Measurements from ENCODE around the gene ABCA7.
"Not testable (repeated sequence)": the region's sequence is repeated elsewhere in the genome, so short reads cannot be mapped to it uniquely, and the experiment has no call there.

The ABCA7 gene

GRCh38 chr19:1104311-1105007 is 64.6 kb downstream of the ABCA7 start:
- in situ Hi-C loops (cut with HindIII; ENCODE audit: low sequenced_read_pairs), result no loop called here

DNA sequence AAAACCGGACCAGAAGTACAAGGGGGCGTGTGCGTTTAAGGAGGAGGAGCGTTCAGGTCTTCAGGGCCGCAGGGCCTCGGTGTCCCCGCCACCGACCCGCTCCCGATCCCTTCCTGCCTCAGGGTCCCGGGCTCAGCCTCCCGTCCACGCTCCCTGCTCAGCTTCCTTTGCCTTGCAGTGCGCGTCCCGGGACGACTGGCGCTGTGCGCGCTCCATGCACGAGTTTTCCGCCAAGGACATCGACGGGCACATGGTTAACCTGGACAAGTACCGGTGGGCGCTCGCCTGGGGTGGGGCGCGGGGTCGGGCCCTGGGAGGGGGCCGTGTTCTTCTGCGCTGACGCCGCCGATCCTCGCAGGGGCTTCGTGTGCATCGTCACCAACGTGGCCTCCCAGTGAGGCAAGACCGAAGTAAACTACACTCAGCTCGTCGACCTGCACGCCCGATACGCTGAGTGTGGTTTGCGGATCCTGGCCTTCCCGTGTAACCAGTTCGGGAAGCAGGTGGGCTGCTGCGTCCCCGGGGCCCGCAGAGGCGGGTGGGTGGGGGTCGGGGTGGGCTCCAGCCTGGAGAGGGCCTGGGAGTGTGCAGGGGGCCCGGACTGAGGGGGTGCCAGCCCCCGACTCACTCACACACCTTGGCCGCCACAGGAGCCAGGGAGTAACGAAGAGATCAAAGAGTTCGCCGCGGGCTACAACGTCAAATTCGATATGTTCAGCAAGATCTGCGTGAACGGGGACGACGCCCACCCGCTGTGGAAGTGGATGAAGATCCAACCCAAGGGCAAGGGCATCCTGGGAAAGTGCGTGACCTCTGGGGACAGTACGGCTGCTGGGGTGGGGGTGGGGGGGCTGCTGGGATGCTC is 65.3 kb downstream of the ABCA7 start:
- in situ Hi-C loops (cut with HindIII; ENCODE audit: low sequenced_read_pairs), result no loop called here

DNA sequence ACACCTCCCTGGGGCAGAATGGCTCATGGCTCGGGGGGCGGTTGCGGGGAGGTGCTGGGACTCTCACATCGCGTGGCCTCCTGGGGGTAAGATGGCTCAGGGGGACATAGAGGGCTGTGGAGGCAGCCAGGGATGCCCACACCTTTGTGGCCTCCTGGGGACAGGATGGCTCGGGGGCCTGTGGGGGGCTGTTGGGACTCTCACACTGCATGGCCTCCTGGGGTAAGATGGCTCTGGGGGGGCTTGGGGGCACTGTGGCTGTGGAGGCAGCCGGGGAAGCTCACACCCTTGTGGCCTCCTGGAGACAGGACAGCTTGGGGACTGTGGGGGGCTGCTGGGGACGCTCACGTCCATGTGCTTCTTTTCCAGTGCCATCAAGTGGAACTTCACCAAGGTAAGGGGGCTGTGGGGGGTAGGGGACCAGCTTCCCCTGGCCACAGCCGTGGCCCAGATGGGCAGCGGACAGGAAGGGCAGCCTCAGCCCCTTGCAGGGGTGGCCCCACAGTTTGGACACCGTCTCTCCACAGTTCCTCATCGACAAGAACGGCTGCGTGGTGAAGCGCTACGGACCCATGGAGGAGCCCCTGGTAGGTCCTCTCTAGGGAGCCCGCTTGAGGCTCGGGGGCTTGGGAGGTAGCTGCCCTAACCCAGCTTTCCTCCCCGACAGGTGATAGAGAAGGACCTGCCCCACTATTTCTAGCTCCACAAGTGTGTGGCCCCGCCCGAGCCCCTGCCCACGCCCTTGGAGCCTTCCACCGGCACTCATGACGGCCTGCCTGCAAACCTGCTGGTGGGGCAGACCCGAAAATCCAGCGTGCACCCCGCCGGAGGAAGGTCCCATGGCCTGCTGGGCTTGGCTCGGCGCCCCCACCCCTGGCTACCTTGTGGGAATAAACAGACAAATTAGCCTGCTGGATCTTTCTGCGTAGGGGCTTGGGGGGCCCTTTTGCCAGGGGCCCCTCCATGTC is 66.2 kb downstream of the ABCA7 start:
- in situ Hi-C loops (cut with HindIII; ENCODE audit: low sequenced_read_pairs), result no loop called here

DNA sequence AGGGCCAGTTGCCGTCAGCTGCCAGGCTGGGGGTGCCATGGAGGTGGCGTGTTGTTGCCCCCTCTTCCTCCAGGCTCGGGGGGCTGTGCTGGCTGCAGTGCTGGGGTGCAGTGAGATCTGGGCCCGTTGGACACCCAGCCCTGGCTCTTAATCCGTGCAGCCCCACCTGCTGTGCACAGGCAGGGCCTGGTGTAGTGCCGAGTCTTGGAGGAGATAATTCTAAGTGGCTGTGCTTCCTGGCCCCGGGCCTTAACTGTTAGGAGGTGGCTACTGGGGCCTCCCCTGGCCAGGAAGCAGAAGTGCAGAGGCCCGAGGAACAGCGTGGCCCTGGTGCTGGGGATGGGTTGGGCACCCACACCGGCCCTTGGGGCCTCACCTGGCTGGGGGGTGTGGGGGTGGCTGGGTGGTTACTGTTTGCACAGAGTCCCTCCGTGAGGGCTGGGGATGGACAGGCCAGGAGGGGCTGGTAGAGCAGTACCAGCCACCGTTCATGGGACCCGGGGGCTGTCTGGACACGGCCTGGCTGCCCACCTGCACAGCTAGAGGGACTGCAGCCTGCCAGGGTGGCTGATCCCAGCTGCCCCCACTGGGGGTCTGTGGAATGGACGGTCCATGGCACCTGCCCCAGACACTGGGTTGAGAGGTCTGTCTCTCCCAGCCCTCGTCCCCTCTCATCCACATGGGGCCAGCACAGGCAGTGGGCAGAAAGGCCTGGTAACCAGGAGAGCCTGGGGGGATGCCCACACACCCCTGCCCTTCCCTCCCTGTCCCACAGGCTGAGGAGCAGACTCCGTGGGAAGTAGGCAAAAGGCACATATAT is 67.1 kb downstream of the ABCA7 start:
- in situ Hi-C loops (cut with HindIII; ENCODE audit: low sequenced_read_pairs), result no loop called here

DNA sequence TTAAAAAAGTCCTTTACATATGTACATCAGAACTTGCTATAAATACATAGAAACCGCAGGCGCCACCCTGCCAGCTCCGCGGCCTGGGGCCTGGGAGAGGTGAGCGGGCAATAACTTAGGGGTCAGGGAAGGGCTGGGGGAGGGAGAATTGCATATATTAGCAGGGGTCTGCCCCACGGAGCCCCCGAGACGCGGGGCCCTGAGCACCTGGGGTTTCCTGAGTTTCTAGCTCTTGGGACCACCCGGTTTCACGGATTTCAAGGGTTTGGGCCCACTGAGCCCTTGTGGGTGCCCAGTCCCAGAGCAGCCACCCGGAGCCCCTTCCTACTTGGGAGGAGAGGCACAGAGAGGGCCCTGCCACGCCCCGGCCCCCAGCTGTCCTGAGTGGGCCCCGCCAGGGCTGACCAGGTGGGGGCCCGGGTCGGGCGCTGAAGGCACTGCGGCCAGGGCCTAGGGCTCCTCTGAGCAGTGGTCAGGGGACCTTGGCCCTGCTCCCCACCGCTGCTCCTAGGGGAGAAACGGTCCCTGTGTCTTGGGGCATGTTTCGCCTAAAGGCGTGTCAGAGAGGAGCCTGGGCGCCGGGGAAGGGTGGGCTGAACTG is 67.9 kb downstream of the ABCA7 start:
- in situ Hi-C loops (cut with HindIII; ENCODE audit: low sequenced_read_pairs), result no loop called here

DNA sequence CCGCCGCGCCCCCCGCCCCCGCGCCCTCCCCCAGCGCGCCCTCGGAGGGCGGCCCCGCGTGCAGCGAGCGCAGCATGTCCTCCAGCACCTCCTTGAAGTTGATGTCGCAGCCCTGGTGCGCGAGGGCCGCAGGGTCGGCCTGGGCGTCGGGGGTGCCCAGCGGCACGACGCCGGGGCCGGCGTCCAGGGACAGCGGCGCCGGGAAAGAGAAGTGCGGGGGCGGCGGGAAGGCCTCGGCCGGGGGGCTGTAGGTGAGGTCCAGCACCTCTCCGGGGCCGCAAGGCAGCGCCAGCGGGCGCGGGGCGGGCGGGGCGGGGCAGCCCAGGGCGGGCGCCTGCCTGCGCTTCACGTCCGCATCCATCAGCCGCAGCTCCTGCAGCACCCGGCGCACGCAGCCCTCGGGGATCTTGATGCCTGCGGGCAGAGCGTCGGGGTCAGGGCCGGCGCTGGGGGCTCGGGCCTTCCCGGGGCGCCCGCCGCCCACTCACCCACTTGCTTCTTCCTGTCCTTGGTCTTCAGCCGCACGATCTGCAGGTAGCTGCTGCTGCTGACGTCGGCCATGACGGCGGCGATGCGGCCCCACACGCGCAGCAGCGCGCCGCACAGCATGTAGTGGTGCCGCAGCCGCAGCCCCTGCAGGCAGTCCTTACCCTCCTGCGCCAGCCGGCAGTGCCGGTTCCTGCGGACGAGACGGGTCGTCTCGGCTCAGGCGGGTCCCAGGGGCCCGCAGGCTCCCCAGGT is 68.6 kb downstream of the ABCA7 start:
- in situ Hi-C loops (cut with HindIII; ENCODE audit: low sequenced_read_pairs), result no loop called here

DNA sequence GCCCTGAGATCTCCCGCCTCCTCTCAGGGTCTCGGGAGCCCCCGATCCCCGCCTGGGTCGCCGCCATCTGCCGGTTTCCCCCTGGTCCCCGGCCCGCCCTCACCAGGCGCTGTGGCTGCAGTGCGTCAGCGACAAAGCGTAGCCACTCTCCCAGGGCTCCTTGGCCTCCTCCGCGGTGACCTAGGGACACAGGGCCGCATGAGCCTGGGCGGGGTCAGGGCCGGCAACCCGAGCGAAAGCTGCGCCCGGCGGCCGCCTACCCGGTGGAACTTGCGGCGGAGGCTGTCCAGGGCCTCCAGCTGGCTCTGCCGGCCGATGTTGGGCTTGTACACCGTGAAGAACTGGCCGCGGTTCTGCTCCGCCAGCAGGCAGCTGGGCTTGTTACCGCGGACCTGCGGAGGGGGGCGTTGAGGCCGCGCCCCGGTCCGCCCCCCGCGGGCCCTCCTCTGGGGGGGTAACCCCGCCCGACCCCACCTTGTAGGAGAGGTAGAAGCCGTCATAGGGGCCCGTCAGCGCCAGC is 69.2 kb downstream of the ABCA7 start:
- in situ Hi-C loops (cut with HindIII; ENCODE audit: low sequenced_read_pairs), result no loop called here

DNA sequence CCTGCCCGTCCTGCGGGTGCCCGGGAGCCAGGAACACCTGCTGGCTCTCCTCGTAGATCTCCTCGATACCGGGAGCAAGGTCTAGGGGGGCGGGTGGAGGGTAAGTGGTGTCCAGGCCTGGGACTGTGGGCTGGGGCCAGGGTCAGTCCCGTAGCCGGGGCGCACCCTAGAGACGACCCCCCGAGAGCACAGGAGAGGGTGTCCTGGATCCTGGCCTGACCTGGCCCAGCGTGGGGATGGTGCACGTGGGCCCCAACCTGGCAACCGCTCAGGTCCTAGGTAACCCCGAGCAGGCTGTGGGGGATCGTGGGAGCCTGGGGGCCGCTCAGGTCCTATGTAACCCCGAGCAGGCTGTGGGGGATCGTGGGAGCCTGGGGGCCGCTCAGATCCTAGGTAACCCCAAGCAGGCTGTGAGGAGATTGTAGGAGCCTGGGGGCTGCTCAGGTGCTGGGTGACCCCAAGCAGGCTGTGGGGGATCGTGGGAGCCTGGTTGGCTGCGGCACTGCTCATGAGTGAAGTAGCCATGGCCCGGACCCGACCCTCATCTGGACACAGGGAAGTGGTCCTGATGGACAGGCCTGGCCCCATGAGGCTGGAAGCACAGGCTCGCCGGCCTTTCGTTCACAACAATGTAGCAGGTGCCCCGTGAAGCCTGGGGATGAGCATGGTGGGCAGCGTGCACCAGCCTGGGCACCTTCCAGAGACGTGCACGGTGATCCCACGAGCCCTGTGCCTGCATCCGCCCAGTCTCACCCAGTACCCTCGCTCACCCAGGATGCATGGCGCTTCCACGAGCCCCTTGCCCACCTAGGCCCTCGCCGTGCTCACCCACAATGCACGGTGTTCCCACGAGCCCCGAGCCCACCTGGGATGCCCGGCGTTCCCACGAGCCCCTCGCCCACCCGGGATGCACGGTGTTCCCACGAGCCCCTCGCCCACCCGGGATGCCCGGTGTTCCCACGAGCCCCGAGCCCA is 70.1 kb downstream of the ABCA7 start:
- in situ Hi-C loops (cut with HindIII; ENCODE audit: low sequenced_read_pairs), result no loop called here

- in situ Hi-C loops (cut with HindIII; ENCODE audit: low sequenced_read_pairs), result no loop called here
Measured at GRCh38 chr19:1110809-1111640, 71.1 kb downstream of the ABCA7 start.

DNA sequence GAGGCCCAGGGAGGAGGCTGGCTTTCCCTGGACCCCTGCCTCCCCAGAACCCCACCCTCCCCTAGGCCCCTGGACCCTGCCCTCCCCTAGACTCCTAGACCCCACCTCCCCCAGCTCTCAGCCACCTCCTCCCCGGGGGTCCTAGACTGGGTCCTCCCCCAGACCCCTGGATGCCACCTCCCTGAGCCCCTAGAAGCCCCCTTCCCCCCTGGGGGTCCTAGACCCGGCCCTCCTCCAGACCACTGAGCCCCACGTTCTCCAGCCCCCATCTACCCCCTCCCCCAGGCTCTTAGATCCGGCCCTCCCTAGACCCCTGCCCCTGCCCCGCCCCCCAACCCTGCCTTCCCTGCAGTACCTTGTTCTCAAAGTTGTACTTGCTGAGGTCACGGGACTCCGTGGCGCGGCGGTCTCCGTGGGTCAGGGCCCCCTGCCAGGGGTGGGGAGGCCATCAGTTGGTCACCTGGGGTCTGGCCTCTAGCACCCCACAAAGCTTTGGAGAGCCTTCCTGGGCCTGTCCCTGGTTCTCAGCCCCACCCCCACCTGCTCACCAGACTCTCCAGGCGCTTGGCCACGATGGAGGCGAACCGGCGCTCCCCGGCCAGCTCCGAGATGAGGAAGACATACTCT is 71.8 kb downstream of the ABCA7 start:
- in situ Hi-C loops (cut with HindIII; ENCODE audit: low sequenced_read_pairs), result no loop called here

DNA sequence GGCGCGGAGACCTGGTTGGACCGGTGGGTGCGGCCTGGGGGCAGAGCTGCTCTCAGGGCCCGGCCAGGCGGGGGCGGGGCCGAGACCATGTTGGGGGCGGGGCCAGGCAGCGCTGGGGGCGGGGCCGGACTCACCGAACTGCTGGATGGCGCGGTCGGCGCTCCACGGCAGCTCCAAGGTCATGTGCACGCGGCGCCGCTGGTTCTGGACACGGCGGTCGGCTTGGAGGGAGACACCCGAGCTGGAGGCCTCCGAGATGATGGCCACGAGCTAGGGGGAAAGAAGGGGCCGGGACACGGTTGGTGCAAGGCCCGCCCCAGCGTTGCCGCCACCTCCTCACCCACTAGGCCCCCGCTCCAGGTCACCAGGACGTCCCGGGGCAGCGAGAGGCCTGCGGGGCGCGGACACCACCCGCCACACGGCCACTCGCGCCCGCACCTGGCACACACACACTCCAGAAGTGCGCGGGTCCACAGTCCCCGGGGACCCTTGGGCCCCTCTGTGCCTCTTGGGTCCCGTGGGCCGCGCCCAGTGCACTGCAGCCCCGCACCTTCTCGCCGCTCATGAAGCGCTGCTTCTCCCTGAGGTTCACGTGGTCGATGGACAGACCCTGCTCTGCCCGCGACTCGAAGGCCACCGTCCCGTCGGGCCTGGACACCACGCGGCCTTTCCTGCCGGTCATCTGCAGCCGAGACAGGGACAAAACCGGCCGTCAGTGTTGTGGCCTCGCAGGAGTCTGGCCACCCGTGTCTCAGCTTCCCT is 72.5 kb downstream of the ABCA7 start:
- in situ Hi-C loops (cut with HindIII; ENCODE audit: low sequenced_read_pairs), result no loop called here

DNA sequence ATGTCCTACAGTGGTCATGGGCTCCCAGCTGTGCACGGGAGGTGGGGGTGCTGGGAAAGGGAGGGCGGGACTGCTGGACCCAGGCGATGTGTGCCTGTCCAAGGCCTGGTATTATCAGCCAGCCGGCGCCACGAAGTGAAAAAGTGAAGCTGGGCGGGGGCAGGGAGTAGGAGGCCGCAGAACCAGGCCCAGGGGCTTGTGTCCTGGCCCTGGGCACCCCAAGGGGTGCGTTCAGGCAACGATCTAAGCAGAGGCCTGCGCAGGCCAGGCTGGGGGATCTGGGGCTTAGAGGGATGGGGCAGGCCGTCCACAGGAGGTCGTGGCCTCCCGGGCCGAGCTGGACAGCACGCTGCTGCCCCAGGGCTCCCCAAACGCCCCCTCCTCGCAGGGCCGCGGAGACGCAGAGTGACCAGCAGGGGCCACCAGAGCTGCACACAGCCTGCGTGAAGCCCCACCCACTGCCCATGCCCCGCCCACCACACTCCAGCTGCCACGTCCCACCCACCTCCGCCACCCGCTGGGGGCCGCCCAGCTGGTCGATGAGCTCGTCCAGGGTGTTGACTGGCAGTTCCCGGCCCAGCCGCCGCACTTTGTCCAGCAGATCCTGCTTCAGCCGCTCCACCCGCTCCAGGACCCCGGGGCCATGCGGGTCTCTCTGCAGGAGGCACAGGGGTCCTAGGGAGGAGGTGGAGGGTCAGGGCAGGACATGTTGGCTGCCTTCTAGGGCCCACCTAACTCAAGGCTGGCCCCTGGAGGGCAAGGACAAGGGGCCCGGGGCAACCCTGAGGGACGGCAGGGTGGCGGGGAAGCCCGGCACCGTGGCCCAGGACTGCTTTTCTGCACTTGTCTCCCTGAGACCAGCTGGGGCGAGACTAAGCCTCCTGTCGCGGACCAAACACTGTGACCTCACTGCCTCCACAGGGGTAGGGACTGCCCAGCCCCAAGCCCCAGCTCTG is 73.4 kb downstream of the ABCA7 start:
- in situ Hi-C loops (cut with HindIII; ENCODE audit: low sequenced_read_pairs), result no loop called here

DNA sequence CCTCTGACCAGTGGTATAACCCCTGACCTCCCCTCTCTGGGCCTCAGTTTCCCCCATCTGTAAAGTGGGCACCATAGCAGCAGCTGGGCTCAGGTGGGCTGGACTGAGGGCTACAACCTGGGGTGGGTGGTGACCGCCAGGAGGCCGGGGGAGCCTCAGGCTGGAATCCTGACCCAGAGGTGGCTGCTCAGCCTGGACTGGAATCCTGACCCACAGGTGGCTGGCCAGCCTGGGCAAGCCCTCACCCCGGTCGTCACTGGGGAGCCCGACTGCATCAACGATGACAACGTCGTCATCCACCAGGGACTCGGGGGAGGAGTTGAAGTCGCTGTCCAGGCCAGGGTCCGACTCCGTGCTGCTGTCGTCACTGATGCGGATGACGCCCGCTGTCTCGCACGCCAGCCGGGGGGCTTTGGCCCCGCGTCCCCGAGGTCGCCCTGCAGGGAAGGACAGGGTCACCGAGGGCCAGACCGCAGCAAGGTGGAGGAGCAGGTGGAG is 74.1 kb downstream of the ABCA7 start:
- in situ Hi-C loops (cut with HindIII; ENCODE audit: low sequenced_read_pairs), result no loop called here

- in situ Hi-C loops (cut with HindIII; ENCODE audit: low sequenced_read_pairs), result not testable (repeated sequence)
Measured at GRCh38 chr19:1114728-1115127, 74.8 kb downstream of the ABCA7 start.
